Measurements from ENCODE around the gene CNPY2. TPM values are rescaled to one million over a fixed set of nuclear protein-coding genes. Genes with fewer than 3 reads are reported as not detected.
A peak's percentile ranks its signal among the peaks of the same experiment; 100 is the strongest.
"Not testable (repeated sequence)": the region's sequence is repeated elsewhere in the genome, so short reads cannot be mapped to it uniquely, and the experiment has no call there.

Gene CNPY2
- total RNA-seq, 1 donor from 2014 or later, result 45.9 TPM

DNA sequence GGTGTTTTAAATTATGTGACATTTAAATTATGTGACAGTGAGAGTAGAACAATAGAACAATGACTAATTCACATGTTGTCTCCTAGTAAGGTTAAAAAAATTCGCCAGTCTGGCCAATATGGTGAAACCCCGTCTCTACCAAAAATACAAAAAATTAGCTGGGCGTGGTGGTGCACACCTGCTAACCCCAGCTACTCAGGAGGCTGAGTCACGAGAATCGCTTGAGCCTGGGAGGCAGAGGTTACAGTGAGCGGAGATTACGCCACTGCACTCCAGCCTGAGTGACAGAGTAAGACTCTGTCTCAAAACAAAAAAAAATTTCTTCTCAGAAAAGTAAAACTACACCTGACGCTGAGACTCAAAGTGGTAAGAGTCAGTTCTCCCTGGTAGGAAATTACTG is 18.4 kb downstream of the CNPY2 start:
- DNase-seq, result no peak

DNA sequence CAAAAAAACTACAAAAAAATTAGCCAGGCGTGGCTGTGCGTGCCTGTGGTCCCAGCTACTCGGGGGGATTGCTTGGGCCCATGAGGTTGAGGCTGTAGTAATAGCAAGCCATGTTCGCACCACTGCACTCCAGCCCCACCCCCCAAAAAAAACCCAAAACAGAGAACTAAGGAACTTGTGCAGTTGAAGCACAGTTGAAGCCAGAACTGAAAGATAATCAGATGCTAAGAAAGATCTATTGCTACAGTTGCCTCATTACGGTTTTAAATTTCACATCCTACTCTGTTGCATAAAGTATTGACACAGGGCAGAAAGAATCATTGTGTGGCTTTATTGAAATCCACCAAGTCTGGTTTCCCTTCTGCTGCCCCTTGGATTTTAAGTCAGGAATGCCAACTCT is 19.5 kb downstream of the CNPY2 start:
- DNase-seq, result no peak

DNA sequence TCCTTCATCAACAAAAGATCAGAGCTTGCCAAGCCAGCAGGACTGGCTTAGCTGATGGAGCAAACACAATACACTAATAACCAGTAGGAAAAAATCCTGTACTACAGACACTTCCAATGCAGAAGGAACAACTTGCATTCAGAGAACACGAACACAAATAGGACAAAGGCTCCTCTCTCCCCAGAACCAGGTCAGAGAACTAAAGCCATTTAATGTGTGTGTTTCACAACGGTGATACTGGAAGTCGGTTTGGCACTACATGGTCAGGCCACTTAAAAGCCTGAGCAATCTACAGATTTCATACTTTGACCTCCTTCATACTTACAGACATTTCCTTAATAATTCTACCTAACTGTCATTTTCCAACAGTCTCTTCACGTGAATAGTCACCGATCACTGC is 22.0 kb downstream of the CNPY2 start:
- DNase-seq, result no peak

DNA sequence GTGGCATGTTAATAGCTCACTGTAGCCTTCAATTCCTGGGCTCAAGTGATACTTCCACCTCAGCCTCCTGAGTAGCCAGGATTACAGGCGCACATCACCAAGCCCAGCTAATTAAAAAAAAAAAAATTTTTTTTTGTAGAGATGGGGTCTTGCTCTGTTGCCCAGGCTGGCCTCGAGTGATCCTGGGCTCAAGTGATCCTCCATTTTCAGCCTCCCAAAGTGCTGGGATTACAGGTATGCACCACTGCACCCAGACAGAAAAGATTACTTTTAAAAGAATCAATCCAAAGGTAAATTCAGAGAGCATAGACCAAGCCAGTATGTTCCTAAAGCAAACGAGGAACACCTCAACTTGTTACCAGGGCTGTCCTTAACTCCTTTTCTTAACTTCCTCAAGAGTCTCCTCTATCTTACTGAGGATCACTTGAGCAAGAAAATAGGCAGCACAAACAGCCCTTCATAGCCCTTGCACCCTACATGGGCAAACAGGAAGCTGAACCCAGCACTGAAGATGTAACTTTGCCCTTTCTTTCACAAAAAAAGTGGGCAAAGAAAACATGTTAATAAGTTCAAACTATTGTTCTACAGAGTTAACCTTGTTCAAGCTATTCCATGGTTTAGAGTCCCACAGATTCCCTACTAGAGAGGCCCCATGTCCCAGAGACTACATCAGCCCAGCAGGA is 26.9 kb downstream of the CNPY2 start:
- DNase-seq, result no peak

DNA sequence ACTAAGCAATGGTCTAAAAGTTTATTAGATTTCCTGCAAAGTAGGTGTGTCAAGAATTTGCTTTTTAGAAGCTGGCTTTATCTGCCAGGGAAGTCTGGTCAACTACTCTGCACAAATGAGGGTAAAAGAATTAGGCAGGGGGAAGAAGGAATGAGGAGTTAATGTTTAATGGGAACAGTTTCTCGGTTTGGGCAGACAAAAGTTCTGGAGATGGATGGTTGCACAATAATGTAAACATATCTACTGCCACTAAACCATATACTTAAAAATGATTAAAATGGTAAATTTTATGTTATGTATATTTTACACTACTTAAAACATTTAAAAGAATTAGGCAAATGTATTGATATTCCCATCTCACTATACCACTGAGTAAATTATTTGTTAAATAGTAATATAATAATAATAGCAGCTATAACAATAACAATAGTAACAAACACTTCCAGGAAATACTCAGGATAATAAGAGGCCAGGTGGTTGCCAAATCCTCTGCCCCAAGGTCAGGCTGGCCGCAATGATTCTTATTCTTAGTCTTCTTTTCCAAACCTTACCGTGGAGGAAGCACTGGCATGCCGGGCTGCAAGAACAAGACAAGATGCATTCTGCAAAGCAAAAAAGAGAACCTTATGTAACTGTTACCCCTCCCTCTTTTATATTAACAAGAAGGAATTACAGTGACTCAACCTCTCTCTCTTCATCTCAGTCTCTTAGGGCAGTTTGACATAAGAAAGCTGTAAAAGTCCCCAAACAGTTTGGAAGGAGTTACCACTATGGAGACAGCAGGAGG is 29.6 kb downstream of the CNPY2 start:
- no peak for DNase-seq

DNA sequence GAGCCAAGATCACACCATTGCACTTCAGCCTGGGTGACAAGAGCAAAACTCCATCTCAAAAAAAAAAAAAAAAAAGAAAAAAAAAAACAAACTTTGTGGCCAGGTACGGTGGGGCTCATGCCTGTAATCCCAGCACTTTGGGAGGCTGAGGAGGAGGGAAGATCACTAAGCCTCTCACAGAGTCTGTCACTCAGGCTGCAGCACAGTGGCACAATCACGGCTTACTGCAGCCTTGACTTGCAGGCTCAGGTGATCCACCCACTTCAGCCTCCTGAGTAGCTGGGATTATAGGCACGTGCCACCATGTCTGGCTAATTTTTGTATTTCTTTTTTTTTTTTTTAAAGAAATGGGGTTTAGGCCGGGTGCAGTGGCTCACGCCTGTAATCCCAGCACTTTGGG is 31.5 kb downstream of the CNPY2 start:
- not testable (repeated sequence) for DNase-seq

DNA sequence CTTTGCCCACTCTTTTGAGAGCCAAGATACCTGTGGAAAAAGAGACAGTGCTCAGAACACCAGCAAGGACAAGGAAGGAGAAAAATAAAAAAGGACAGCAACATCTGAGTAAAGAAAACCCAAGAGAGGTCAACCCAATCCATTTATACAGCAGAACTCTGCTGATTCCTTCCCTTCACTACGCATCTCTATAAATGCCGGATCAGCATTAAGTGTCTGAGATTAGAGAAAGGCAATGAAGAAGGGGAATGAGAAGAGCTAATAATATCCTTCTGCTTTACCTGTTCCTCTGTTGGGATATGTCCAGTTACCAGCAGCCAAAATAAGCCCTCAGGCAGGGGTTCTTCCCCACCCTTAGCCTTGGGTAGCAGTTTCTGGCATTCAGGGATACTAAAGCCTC is 33.2 kb downstream of the CNPY2 start:
- no peak for DNase-seq

DNA sequence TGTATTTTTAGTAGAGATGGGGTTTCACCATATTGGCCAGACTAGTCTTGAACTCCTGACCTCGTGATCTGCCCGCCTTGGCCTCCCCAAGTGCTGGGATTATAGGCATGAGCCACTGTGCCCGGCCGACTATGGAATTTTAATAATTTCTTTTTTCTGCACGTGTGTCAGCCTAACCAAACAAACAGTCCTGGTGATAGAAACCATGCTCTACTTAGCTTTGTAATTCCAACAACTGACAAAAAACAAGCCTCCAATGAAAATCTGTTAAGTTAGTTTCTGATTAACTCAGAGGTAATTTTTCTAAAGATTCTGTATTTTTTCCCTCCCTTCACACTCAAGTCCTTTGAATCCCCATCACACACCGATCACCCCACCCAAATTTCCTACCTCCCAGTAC is 33.8 kb downstream of the CNPY2 start:
- no peak for DNase-seq

DNA sequence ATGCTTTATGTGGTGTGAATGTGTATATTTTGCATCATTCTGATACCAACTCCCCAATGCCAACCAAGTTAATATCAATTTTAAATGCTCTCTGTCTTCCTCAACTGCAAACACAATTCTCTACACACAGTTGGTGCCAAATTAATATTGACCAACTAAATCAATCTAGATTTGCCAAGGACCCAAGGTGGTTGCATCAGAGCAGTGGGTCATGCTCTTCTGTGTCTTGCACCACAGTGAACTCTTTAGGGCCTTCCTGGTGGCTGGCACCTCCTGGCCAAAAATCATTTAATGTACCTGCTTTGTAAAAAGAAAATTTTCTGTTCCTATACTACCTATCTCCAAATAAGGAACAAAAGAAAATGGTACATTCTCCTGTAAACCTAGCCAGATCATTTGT is 34.9 kb downstream of the CNPY2 start:
- DNase-seq, result no peak

DNA sequence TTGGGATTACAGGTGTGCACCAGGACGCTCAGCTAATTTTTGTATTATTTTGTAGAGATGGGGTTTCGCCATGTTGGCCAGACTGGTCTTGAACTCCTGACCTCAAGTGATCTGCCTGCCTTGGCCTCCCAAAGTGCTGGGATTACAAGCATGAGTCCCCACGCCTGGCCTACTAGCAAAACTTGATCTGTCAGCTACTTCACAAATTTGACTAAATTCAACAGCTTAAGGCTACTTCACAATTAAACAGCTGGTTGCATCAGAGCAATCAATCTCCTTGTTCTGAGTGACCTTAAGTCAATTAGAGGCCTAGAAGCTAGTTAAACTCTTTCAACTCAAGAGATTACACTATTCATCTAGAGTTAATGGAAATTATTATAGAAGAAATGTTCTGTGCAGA is 36.9 kb downstream of the CNPY2 start:
- no peak for DNase-seq

DNA sequence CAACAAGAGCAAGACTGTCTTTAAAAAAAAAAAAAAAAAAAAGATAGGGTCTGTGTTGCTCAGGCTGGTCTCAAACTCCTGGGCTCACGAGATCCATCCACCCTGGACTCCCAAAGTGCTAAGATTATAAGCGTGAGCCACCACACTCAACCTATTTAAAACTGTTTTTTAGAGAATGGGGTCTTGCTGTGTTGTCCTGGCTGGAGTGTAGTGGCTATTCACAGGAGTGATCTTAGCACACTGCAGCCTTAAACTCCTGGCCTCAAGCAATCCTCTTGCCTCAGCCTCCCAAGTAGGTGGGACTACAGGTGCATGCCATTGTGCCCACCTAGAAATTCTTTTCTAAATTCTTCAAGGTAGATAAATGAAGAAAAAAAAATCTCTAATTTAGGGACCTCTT is 41.5 kb downstream of the CNPY2 start:
- no peak for DNase-seq

DNA sequence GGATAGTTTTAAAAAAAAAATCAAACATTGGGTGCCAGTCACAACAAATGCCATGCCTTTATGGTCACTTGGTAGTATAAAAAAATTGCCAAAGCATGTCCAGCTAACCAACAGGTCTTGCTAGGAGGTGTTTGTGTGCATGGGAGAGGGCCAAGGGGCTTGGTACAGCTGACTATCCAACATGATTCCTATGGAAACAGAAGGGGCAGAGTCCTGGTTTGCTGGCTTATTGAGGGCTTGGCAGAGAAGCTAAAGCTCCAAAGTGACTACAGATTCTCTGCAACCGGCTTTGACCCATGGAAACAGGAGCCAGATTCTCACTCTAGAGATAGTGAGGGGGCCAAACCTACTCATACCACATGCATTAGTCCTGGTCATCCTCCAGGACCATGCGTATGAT is 43.3 kb downstream of the CNPY2 start:
- not testable (repeated sequence) for DNase-seq

DNA sequence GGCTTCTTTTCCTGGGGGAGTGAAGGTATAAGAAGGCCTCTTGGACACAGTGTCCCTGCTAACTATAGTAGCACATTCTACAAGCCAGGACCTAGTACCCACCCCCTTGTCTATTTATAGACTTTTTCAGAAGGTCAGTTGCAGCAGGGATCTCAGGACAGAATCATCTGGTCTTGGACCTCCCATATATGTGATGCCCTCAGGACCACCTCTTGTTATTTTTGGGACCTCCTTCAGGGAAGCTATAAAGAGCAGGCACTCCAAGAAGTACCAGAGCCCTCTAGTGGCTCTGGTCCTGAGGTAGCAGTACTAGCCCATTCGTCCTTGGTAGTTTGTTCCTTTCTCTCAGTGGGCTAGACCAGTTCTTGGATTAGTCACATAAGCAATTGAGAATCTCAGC is 44.8 kb downstream of the CNPY2 start:
- DNase-seq, result peak; percentile 58

DNA sequence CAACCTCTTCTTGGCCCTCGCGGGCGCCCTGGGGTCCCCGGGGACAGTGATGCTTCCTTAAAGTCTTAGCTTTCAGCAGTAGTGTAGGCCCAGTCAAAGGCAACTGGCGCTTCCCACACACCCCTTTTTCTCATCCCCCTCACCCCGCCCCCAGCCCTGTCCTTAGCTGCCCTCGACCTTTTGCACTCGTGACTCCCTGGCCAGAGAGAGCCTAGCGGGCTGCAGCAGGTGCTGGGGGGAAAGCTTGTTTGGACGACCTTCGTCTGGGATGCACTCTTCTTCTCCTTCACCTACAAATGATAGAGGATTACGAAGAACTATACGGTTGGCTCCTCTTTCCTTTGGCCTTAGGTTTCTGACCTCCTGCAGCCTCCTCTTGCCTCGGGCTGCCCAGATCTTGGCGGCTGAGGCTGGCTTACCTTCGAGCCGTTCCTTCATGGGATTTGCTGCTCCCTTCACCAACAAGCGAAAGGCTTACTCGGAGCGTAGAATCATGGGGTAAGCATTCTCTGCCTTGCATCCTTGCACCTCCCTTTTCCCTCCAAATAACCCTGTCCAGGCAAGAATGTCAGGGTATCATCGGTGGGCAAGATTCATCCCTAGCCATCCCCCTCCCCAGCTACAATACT is 48.2 kb downstream of the CNPY2 start:
- DNase-seq, result no peak

DNA sequence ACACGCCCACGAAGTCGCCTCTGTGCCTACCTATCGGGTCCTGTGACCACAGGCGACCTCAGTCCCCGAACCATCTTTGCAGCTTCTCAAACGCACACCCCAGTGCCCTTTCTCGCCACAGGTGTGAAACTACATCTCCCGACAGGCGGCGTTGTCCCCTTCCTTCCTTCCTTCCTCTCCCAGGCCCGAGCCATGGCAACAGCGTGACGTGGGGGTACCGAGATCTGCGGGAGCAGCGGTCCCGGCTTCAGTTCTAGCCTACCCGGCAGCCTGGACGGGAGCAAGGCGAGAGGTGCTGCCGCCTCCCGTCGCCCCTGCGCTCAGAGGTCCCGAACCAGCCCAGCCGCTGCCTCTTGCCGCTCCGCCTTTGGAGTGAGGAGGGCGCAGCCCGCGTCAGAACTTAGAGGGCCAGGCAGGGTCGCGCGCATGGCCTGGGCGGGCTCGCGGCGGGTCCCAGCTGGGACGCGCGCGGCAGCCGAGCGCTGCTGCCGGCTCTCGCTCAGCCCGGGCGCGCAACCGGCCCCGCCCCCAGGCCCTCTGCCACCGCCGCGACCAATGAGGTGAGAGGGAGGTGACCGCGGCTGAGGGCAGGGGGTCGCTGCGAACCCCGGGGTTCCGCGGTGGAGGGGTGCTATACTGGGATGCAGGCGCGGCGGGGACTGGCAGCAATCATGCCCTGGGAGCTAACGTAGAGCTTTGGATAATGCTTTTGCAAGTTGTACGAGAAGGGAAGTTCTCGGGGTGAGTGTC is 48.9 kb downstream of the CNPY2 start, which contains the start of gene COQ10A:
Gene COQ10A, plus strand, starts transcription at position 250 of the 750 bp plus-strand sequence. Its CDS starts 177 bp downstream, at position 427.
- DNase-seq, result peak; percentile 95

DNA sequence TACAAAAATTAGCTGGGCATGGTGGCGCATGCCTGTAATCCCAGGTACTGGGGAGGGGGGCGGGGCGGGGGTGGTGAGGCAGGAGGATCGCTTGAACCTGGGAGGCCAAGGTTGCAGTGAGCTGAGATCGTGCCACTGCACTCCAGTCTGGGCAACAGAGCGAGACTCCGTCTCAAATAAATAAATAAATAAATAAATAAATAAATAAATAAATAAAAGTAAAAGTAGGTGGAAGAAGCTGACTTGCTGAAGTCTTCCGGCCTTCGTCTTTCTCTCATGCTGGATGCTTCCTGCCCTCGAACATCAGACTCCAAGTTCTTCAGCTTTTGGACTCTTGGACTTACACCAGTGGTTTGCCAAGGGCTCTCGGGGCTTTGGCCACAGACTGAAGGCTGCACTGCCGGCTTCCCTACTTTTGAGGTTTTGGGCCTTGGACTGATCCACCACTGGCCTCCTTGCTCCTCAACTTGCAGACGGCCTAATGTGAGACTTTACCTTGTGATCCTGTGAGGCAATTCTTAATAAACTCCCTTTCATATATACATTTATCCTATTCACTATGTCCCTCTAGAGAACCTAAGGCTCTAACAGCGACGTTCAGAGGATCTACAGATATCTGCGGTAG is 49.6 kb downstream of the CNPY2 start:
- DNase-seq, result not testable (repeated sequence)

DNA sequence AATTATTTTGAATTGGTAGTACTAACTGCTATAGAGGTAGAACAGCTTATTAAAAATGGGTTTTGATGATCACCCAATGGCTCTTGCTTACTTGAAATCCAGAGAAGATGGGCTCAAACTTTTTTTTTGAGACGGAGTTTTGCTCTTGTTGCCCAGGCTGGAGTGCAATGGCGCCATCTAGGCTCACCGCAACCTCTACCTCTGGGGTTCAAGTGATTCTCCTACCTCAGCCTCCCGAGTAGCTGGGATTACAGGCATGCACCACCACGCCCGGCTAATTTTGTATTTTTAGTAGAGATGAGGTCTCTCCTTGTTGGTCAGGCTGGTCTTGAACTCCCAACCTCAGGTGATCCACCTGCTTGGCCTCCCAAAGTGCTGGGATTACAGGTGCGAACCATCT is 52.8 kb downstream of the CNPY2 start:
- not testable (repeated sequence) for DNase-seq

DNA sequence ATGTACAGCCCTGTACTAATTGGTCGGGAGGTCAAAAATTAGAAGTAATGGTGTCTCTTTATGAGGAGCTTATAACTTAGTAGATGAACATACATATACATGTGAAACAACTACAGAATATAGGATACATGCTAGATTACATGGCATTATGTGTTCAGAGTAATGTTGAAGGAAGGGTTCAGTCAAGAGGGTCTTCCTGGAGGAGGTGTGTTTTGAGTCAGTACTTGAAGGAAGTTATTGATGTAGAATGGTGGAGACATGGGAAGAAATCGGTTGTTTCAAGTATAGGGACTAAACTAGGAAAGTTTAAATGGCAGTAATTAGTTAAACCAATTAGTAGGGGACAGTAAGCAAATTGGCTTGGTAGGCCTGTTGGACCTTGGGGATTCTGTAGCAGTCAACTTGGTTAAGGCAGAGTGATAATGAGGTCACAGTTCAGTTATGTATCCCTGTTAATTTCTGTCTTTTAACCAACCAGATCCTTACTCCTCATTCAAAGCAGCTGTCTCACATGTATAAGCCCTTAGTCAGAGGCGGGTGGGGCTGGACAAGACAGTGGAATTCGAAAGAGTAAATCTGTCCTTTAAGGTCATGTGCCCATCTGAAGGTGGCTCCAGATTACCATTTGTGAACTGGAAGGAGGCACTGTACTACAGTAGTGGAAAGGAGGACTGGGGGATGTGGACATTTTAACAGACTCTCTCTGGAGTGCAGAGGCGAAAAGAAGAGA is 54.1 kb downstream of the CNPY2 start:
- peak; percentile 56 for DNase-seq

DNA sequence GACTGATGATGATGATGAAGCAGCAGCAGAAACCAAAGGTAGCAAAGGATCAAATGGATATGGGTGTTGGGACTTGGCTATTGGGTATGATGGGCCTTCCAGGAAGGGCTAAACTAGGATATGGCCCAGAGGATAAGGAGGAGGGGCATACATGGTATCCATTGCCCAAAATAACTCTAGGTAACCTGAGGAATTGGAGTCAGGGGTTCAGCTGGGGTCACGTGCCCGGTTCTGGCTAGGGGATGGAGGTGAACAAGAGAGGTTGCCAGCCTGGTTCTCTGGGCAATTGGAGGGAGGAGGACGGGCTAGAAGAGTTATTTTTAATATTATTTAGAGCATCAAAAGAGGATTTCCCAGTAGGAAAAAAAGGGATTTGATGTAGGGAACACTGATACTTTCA is 54.9 kb downstream of the CNPY2 start:
- DNase-seq, result no peak

DNA sequence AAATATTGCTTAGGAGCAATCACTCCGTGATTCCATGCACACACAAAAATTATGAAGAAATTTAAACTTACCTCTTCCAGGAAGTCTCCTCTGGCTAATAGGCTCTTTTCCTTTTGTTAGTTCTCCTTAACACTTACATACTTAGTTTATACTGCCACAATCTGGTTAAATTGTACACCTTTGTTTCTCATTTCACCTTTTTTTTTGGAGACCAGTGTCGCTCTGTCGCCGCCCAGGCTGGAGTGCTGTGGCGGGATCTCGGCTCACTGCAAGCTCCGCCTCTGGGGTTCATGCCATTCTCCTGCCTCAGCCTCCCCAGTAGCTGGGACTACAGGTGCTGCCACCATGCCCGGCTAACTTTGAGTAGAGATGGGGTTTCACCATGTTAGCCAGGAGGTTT is 55.4 kb downstream of the CNPY2 start:
- no peak for DNase-seq

Measured in tongue (tissue), 2 donors.